KMS-11 (cell line): ENCODE data around the gene ALPK3.

Experiments used
- H2AFZ ChIP-seq: fragments of 200-600 bp; sonication (generic); 2 replicates; pipeline ENCODE4 v1.6.1; 2016; ENCODE audit warnings: antibody characterized with exemption, mixed run types, low read depth
- H3K27ac ChIP-seq: fragments of 200-600 bp; sonication (generic); 2 replicates; pipeline ENCODE4 v1.6.1; 2016; ENCODE audit warnings: mild to moderate bottlenecking, mixed run types
- H3K27me3 ChIP-seq: fragments of 200-600 bp; sonication (generic); 2 replicates; pipeline ENCODE4 v1.6.1; 2017; ENCODE audit warnings: mild to moderate bottlenecking, low read depth, mixed run types, moderate library complexity; ENCODE audit not compliant: insufficient read depth
- H3K36me3 ChIP-seq: fragments of 200-600 bp; sonication (generic); 2 replicates; pipeline ENCODE4 v1.6.1; 2017; ENCODE audit warnings: mild to moderate bottlenecking, mixed run types; ENCODE audit not compliant: insufficient read depth
- H3K4me1 ChIP-seq: fragments of 200-600 bp; sonication (generic); 2 replicates; pipeline ENCODE4 v1.6.1; 2016; ENCODE audit warnings: mild to moderate bottlenecking, low read depth, mixed run types; ENCODE audit not compliant: poor library complexity, severe bottlenecking
- H3K4me2 ChIP-seq: fragments of 200-600 bp; sonication (generic); 2 replicates; pipeline ENCODE4 v1.7.0; 2016; ENCODE audit warnings: mild to moderate bottlenecking, mixed run types
- H3K4me3 ChIP-seq: fragments of 200-600 bp; sonication (generic); IDR thresholded peaks from 2 replicates; pipeline ENCODE4 v1.6.1; 2017; ENCODE audit warnings: low read depth, low read length, mixed read lengths; ENCODE audit not compliant: insufficient read depth
- H3K79me2 ChIP-seq: fragments of 200-600 bp; sonication (generic); 2 replicates; pipeline ENCODE4 v1.6.1; 2016; ENCODE audit warnings: low read depth, mixed run types; ENCODE audit not compliant: insufficient read depth
- H3K9ac ChIP-seq: fragments of 200-600 bp; sonication (generic); 2 replicates; pipeline ENCODE4 v1.6.1; 2016; ENCODE audit warnings: mild to moderate bottlenecking, mixed run types
- H4K20me1 ChIP-seq: fragments of 200-600 bp; sonication (generic); 2 replicates; pipeline ENCODE4 v1.6.1; 2016; ENCODE audit warnings: mild to moderate bottlenecking, mixed run types; ENCODE audit not compliant: insufficient read depth
- TF ChIP-seq, protein P1 (sequence below): fragments of 200-600 bp; sonication (generic); conservative IDR thresholded peaks from 2 replicates; pipeline ENCODE4 v1.6.1; 2017; ENCODE audit warnings: low read depth, mild to moderate bottlenecking, antibody characterized with exemption, low read length, moderate library complexity, mixed read lengths

The ALPK3 gene

DNA sequence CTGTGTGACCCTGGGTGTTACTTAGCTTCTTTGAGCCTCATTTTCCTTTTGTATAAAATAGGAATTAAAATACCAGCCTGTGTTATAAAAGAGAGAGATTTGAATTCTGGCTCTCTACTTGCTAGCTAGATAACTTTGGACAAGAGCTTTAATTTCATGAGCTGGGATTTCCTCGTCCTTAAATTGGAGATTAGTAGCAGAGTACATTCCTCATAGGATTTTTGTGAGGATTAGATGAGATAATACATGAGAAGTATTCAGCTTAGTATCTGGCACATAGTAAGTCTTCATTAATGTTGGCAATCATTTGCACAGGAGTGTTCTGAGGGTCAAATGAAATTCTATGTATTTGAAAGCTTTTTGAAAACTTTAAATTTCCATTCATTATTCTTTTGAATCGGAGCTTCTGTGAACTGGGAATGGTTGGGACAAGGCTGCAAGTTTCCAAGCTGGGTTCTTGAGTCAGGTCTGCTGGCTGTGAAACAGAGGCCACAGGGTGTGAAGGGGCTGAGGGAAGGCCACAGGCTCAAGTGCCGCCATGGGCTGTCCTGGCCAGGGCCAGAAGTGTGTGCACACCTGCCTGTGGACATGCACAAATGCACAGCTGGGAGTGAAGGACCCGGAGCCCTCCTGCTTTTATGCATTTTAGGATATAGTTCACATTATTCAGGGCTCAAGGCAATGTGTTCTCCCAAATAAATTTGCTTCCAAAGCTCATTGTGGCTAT is 17.2 kb downstream of the ALPK3 start:
- no peaks in the 10 kb centered on the region for H3K27me3 ChIP-seq
- TF ChIP-seq, protein P1, sequence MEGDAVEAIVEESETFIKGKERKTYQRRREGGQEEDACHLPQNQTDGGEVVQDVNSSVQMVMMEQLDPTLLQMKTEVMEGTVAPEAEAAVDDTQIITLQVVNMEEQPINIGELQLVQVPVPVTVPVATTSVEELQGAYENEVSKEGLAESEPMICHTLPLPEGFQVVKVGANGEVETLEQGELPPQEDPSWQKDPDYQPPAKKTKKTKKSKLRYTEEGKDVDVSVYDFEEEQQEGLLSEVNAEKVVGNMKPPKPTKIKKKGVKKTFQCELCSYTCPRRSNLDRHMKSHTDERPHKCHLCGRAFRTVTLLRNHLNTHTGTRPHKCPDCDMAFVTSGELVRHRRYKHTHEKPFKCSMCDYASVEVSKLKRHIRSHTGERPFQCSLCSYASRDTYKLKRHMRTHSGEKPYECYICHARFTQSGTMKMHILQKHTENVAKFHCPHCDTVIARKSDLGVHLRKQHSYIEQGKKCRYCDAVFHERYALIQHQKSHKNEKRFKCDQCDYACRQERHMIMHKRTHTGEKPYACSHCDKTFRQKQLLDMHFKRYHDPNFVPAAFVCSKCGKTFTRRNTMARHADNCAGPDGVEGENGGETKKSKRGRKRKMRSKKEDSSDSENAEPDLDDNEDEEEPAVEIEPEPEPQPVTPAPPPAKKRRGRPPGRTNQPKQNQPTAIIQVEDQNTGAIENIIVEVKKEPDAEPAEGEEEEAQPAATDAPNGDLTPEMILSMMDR, result no peak
- H3K4me3 ChIP-seq, result no peak overlapping the region
- no peak overlapping the region for H2AFZ ChIP-seq
- no peak overlapping the region for H3K9ac ChIP-seq
- no peak overlapping the region for H3K27ac ChIP-seq
- H4K20me1 ChIP-seq, result no peaks in the 10 kb centered on the region
- no peaks in the 10 kb centered on the region for H3K36me3 ChIP-seq
- H3K4me1 ChIP-seq, result no peaks in the 10 kb centered on the region
- H3K4me2 ChIP-seq, result no peak overlapping the region
- no peaks in the 10 kb centered on the region for H3K79me2 ChIP-seq

DNA sequence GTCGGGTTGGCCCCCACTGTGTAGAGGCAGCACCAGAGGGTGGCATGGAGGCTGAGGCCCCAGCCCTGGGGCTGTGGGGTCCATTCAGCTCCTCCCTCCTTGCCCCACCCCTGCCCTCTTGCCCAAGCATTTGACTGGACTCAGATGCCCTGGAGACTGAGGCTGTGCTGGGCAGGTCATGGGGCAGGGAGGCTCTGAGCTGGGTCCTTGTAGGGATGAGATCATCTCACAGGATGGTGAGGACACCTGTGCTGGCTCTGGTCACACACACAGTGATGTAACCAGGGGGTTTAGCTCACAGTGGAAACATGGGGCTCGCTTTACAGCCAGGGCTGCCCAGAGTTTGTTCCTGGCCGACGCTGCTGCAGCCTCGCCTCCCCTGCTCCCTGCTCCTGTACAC is 17.8 kb downstream of the ALPK3 start:
- Histone ChIP-seq H3K27me3 (no peaks in the 10 kb centered on the region), H3K4me1 (no peaks in the 10 kb centered on the region), H3K4me2 (no peak overlapping the region), H4K20me1 (no peaks in the 10 kb centered on the region), H3K9ac (no peak overlapping the region), H3K79me2 (no peaks in the 10 kb centered on the region), H3K27ac (no peak overlapping the region), H3K4me3 (no peak overlapping the region), H3K36me3 (no peaks in the 10 kb centered on the region), H2AFZ (no peak overlapping the region)
- TF ChIP-seq, protein P1, result no peak

DNA sequence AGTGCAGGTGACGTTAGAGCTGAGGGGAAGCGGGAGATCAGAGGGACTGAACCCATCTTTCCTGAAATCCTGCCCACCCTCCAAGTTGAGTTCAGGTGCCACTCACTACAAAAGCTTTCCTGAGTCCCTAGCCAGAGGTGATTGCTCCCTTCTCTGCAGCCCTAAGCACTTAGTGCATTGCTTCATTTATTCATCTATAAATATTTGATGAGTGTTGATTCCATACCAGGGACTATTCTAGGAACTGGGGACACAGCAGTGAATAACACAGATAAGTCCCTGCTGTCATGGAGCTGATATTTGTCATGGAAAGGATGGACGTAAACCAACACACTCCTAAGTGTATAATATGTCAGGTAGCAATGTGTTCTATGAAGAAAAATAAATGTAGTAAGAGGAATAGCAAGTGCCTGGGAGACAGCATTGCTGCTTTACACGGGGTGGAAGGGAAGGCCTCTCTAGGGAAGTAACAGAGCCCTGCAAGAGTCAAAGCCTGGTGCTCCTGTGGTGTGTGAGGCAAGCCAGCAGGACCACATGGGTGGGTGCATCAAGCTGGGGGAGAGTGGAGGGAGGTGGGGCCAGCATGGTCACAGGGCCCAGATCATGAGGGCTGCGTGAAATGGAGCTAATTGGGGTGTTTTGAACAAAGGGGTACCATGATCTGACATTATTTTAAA is 18.6 kb downstream of the ALPK3 start:
- Histone ChIP-seq H3K27me3 (no peaks in the 10 kb centered on the region), H3K36me3 (no peaks in the 10 kb centered on the region), H4K20me1 (no peaks in the 10 kb centered on the region), H3K4me2 (no peak overlapping the region), H3K4me1 (peaks cover 6% of the 10 kb centered on the region), H3K27ac (no peak overlapping the region), H3K9ac (no peak overlapping the region), H2AFZ (no peak overlapping the region), H3K4me3 (no peak overlapping the region), H3K79me2 (no peaks in the 10 kb centered on the region)
- TF ChIP-seq, protein P1, result no peak

DNA sequence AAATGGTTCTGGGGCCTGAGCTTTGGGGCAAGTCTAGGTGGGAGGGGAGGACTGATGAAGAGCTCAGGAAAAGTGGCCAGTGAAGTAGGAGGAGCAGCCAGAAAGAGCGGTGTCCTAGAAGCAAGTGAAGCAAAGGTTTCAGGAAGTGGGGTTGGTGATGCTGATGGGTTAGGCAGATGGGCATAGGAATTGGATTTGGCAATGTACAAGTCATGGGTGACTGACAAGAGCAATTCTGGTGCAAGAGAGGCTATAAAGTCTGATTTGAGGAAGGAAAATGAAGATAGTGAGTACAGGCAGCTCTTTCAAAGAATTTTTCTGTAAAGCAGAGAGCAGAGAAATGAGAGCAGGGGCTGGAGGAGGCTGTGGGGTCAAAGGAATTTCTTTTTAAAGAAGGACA is 19.7 kb downstream of the ALPK3 start:
- H3K27me3 ChIP-seq, result no peaks in the 10 kb centered on the region
- no peak overlapping the region for H3K4me3 ChIP-seq
- H3K27ac ChIP-seq, result no peak overlapping the region
- TF ChIP-seq, protein P1, result no peak
- H2AFZ ChIP-seq, result no peak overlapping the region
- peaks cover 14% of the 10 kb centered on the region for H3K4me1 ChIP-seq
- H3K79me2 ChIP-seq, result no peaks in the 10 kb centered on the region
- no peaks in the 10 kb centered on the region for H4K20me1 ChIP-seq
- H3K4me2 ChIP-seq, result no peak overlapping the region
- H3K36me3 ChIP-seq, result no peaks in the 10 kb centered on the region
- H3K9ac ChIP-seq, result no peak overlapping the region
